NCI-H510A treated with DMSO at 0.1 percent for 48 hours (cell line): ENCODE measurements around the gene ZNF236.
"Not testable (repeated sequence)": the region's sequence is repeated elsewhere in the genome, so short reads cannot be mapped to it uniquely, and the experiment has no call there.

Experiments used
- DNase-seq: peaks from one replicate; lab custom pipeline; 2025; lab: John Stamatoyannopoulos, UW

ZNF236 gene

DNA sequence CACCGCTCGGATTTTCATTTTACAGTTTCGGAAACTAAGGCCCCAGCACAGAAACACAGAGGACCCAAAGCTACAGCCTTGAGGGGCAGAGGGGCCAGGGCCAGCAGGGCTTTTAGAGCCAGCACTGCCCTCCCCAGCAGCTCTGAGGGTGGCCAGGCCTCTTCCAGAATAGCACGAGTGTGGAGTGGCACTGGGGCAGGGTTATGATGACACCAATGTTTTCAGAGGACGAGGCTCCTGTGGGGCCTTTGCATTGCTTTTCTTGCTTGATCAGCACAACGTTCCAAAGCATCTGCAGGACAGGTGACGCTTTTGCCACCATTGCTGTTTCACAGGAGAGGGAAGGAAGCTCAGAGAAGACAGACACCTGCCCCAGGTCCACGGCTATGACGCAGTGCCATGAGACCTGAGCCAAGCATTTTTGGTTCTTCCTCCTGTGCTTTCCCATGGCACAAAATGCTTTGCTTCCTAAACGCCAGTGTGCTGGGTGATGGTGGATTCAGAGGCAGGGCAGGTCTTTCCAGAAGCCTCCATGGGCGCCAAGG, 183.4 kb downstream of the ZNF236 start:
- DNase-seq, result no peak

DNA sequence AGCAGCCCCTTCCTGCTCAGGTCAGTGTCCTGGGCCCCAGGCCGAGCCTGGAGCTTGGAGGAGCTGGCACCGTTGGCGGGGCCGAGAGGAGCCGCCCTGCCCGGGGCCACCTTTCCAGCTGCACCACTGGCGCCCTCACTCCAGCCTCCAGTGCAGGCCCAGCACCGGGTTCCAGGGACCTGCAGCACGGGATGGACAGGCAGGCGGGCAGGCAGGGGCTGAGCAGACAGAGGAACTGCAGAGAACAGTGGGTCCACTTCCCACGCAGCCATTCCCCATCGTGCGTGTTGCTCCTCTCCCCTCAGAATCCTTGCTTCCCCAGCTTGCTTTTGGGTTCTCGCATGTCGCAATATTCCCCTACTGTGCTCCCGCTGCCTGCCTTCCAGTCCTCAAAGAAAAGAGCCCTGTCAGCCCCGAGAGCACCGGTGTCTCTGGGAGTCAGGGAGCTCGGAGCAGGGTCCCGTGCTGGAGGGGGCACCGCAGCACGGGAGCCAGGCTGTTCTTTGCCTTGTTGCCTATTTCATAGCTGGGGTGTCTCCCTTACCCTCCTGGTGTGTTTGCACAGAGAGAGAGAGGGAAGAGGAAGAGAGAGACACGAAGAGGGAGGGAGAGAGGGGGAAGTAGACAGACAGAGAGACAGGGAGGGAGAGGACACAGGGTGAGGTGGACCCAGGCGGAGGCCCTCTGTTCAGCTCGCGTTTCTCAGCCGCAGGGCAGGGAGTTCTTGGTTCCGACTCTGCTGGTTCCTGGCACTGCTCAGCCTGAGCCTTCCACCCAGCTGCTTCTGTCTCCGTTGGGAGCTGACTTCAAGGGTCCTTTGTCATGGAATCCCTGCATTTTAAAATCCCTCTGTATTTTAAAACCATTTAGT, 184.2 kb downstream of the ZNF236 start:
- DNase-seq, result no peak

DNA sequence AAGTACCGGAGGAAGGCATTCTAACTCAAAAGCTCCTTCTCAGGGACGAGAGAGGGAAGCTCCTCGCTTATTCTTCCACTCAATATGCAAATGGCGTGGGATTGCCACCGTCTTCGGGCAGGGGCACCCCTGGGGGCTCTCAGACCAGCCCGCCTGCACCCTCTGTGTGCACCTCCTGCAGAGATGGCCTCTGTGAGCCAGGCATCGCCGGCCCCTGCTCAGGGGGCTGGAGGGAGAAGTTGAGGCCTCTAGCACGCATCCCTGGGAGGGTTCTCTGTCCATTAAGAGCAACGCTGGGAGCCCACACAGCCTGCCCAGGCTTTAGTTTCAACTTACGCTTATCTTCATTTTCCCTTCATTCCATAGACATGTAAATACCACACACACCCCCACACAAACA, 184.9 kb downstream of the ZNF236 start:
- DNase-seq, result no peak

DNA sequence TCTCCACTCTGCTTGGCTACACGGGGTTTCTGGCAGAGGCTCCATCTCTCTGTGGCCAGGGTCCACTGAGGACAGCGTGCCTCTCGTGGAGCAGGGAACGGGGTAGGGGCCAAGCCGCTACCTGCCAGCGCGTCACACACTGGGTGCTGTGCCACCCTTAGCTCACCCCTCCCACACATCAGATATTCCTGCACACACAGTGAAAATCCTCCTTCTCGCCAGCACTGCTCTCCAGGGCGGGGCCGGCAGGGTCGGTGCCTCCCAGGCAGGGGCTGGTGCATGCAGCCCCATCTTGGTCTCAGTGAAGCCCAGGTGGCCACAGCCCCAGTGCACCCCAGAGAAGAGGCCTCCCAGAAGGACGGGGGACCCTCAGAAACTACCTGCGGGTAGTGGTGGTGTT, 185.6 kb downstream of the ZNF236 start:
- DNase-seq, result no peak

DNA sequence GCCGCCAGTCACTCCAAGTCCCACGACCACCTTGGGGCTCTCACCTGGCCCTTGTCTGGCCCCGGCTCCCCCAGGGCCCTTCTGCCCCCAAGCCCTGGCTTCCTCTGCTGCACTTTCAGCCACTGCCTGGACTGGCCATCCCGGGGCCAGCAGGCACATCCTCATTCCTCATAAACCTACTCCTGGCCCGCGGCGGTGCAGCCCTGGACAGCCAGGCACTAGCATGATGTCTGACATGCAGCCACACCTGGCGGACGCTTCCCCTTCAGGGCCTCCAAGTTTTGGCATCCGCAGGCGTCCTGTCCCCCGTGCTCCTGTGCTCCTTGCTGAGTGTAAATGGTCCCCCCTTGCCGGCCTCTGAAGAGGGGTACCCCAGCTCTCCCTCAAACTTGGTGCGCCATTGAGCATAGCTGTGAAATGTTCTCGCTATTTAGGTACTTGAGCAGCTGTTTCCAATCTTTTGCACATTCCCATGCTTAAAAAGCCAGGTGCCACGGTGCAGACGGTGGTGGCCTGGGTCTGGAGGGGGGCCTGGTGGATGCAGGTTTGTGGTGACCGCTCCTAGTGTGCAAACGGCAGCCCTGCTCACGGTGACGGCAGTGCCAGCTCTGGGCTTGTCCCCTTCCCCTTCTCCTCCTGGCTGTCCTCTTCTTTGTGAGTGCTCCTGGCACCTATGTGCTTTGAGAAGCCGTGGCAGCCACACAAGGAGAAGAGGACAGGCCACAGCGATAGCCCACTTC, 186.4 kb downstream of the ZNF236 start:
- no peak for DNase-seq

DNA sequence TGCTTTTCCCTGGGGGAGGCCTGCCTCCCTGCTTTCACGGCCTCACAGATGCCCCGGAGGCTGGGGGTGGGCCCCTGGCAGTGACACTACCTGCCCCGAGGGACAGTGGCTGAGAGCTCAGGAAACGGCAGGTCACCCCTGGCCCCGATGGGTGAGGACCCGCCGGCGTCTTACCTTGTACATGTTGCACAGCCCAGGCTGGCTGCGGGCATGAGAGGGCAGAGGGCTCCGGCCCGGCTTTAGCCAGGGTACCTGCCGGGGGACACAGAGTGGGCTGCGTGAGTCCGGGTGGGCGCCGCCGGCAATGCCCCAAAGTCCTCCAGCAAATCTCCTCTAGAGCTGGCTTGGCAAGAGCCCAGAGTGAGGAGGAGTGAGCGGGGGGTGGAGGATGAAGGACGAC, 187.3 kb downstream of the ZNF236 start:
- DNase-seq, result no peak

GRCh38 chr18:77012120-77012519, 189.8 kb downstream of the ZNF236 start:
- DNase-seq, result no peak

DNA sequence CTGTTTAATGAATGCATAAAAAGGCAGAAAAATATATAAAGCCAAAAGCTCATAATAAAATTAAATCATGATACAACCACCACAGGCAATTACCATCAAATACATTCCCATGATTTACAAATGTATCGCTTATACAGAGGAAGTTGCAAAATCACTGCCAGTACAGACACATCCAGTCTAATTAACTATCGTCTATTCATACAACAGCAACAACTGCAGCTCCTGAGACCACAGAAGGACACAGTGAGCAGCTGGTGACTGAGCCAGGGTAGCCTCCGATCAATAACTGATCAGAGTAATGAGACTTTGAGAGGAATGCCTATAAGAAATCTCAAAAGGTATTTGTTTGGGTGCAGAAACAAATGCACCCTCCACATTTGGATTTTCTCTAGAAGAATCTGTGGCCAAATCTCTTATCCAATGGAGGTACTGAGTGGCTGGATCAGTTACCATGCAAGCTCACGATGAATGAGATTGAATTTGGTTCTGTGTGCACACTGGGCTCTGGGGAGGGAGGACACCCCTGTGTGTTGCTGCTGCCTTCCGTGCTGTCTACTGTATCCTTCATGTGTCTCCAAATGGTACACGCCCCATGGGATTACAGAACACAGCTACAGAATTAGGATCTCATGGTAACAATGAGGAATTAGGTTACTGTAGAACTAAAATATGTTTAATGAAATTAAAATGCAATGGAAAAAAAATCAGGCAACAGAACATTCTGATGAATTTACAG, 190.6 kb downstream of the ZNF236 start:
- no peak for DNase-seq

- DNase-seq, result no peak
Observed at GRCh38 chr18:77013811-77014521, 191.6 kb downstream of the ZNF236 start.

GRCh38 chr18:77014538-77014937, 192.2 kb downstream of the ZNF236 start:
- DNase-seq, result no peak

GRCh38 chr18:77015169-77015568, 192.8 kb downstream of the ZNF236 start:
- no peak for DNase-seq

- no peak for DNase-seq
Observed at GRCh38 chr18:77015771-77016710, 193.7 kb downstream of the ZNF236 start.

DNA sequence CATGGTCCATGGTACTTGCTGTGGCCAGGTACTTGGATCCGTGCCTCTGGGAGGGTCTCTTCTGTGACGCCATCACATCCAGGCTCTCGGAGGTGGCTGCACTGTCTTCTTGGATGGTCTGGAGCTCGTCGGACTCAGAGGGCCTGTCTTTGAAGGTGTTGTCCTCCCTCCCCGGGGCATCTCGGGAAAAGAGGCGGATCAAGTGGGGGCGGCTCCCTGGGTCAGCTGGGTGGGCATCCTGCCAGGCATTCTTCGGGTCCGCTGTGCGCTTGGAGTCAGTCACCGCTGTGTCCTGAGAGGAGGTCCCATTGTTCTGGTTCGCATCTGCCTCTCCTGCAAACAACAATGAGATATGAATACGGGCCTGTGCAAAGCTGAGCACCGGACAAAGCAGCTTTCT, 194.6 kb downstream of the ZNF236 start:
- no peak for DNase-seq

DNA sequence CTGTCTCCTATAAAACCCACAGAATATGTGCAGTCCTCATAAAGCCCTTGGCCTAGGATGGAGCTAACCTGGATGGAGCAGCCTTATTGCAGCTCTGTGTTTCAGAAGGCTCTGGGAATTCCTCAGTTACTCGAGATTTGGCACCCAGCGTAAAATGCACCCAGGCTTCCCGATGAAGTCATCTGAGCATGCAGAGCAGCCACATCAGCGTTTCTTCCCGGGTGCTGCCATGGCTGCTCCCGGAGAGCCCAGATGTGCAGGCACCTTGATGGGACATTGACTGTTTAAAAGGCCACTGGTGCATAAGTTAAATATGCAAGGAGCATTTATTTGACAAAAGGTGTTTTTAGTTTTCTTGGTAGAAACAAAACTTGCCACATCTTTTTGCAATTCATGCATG, 195.0 kb downstream of the ZNF236 start:
- DNase-seq, result no peak

- DNase-seq, result not testable (repeated sequence)
Observed at GRCh38 chr18:77018650-77019049, 196.3 kb downstream of the ZNF236 start.

GRCh38 chr18:77019641-77020040, 197.3 kb downstream of the ZNF236 start:
- DNase-seq, result no peak
